Endothelial cell of umbilical vein (primary cell): ENCODE measurements around the gene TBX1. TPM values are rescaled to one million over a fixed set of nuclear protein-coding genes. Genes with fewer than 3 reads are reported as not detected.

Experiments
- BruUV-seq: library from RNA; stranded (reverse); fragments of 400-500 nt; replicated peaks from 2 replicates; lab custom pipeline; 2021; lab: Mats Ljungman, UMichigan
- CTCF ChIA-PET: fragments of 300-600, 350-600 bp; sonication (Branson Sonifier 250); formaldehyde crosslinking; loops from one replicate; lab custom pipeline; 2021; ENCODE audit warnings: antibody characterized with exemption, inconsistent platforms; lab: Charles Lee
- POLR2A ChIA-PET: fragments of 300-600, 350-600 bp; sonication (Branson Sonifier 250); formaldehyde crosslinking; loops from one replicate; lab custom pipeline; 2021; ENCODE audit warnings: antibody characterized with exemption, inconsistent platforms; lab: Charles Lee
- DNase-seq: peaks from one replicate; pipeline ENCODE4 v3.0.0-alpha.2; 2011; ENCODE audit warnings: low read depth, low spot score
- FAIRE-seq: peaks from 2 replicates; lab custom pipeline; 2011; peaks lifted over from hg19 to GRCh38; lab: Jason Lieb, UNC
- H2AFZ ChIP-seq: 2 replicates; pipeline ENCODE4 v1.6.0; 2012; ENCODE audit warnings: low read depth, low read length, control low read depth, inconsistent platforms
- H3K27ac ChIP-seq: 2 replicates; pipeline ENCODE4 v1.5.1; 2011; ENCODE audit warnings: low read depth, mild to moderate bottlenecking, control low read depth, low read length, moderate library complexity; ENCODE audit not compliant: insufficient read depth
- H3K27me3 ChIP-seq, 2 experiments: 2 replicates each; pipeline versions ENCODE4 v1.6.0 to v1.6.1; 2011; ENCODE audit warnings: low read length in 2 of 2, mixed read lengths in 1 of 2; ENCODE audit not compliant: control insufficient read depth in 2 of 2, insufficient read depth in 2 of 2
- H3K36me3 ChIP-seq, 2 experiments: 2 replicates in 1 of 2; 3 replicates in 1 of 2; pipeline ENCODE4 v1.5.1; 2011; ENCODE audit warnings: low read length in 2 of 2, mild to moderate bottlenecking in 1 of 2, moderate library complexity in 1 of 2; ENCODE audit not compliant: control insufficient read depth in 2 of 2, insufficient read depth in 2 of 2; ENCODE audit errors: extremely low read depth in 1 of 2
- H3K4me1 ChIP-seq: 3 replicates; pipeline ENCODE4 v1.5.1; 2011; ENCODE audit warnings: mild to moderate bottlenecking, low read length; ENCODE audit not compliant: control insufficient read depth, insufficient read depth; ENCODE audit errors: extremely low read depth
- H3K4me2 ChIP-seq: 2 replicates; pipeline ENCODE4 v1.6.1; 2011; ENCODE audit warnings: low read length, control low read depth, mixed read lengths; ENCODE audit not compliant: insufficient read depth
- H3K4me3 ChIP-seq, 3 experiments: fragments of 200-600 bp in 1 of 3; sonication (generic), shearing (Covaris generic) in 1 of 3; replicated peaks in 1 of 3; 2 replicates each; pipeline ENCODE4 v1.5.1; 2011 to 2016; ENCODE audit warnings: control low read depth in 3 of 3, low read length in 3 of 3, mild to moderate bottlenecking in 2 of 3, inconsistent platforms in 1 of 3, low read depth in 1 of 3, moderate library complexity in 1 of 3; ENCODE audit not compliant: insufficient read depth in 1 of 3
- H3K79me2 ChIP-seq: 2 replicates; pipeline ENCODE4 v1.6.0; 2012; ENCODE audit warnings: low read length, inconsistent platforms; ENCODE audit not compliant: control insufficient read depth, insufficient read depth
- H3K9ac ChIP-seq: replicated peaks from 2 replicates; pipeline ENCODE3; 2011; ENCODE audit warnings: low read length, control low read depth; ENCODE audit not compliant: insufficient read depth; ENCODE audit errors: extremely low read depth
- H3K9me1 ChIP-seq: replicated peaks from 3 replicates; pipeline ENCODE4 v1.6.0; 2011; ENCODE audit warnings: mild to moderate bottlenecking, low read length; ENCODE audit not compliant: control insufficient read depth, insufficient read depth; ENCODE audit errors: extremely low read depth
- H3K9me3 ChIP-seq: replicated peaks from 2 replicates; pipeline ENCODE4 v1.5.1; 2012; ENCODE audit warnings: low read length, inconsistent platforms; ENCODE audit not compliant: control insufficient read depth, insufficient read depth
- H4K20me1 ChIP-seq: replicated peaks from 2 replicates; pipeline ENCODE3; 2011; ENCODE audit warnings: mild to moderate bottlenecking, low read length; ENCODE audit not compliant: control insufficient read depth, insufficient read depth; ENCODE audit errors: extremely low read depth
- EZH2 ChIP-seq: IDR thresholded peaks from 2 replicates; pipeline ENCODE4 v1.6.1; 2012; ENCODE audit warnings: borderline replicate concordance, low read depth, mild to moderate bottlenecking, moderate library complexity, low read length, inconsistent platforms; ENCODE audit not compliant: severe bottlenecking
- dilution Hi-C: fragments of 300-500 bp; cut with MboI; formaldehyde crosslinking; loops from one replicate; pipeline ENCODE4 v1.15.0; 2019; ENCODE audit warnings: low sequenced_read_pairs; ENCODE audit not compliant: extremely low pct_ligation_motif_present
- intact Hi-C: fragments of 100-400 bp; cut with micrococcal nuclease; formaldehyde crosslinking; loops from one replicate; pipeline ENCODE4 v1.10.0; 2022
- polyA plus RNA-seq, 4 experiments: library from polyadenylated mRNA; depleted of rRNA in 3 of 4; stranded (reverse) in 3 of 4; unstranded in 1 of 4; fragments of >200 nt; gene quantifications; 2 replicates each; pipeline versions ENCODE4 v1.2.1 to v1.2.3, GENCODE V29; 2011 to 2012; ENCODE audit warnings: missing spikeins in 1 of 4
- total RNA-seq: library from RNA; stranded (reverse); gene quantifications from 2 replicates; pipeline ENCODE4 v1.2.3, GENCODE V29; 2021
- TF ChIP-seq, protein P1 (sequence below): IDR thresholded peaks from 2 replicates; pipeline ENCODE4 v1.6.1; 2011; ENCODE audit not compliant: insufficient read depth, insufficient read length
- TF ChIP-seq, protein P2 (sequence below), 2 donors: IDR thresholded peaks; 1 replicate in 1 of 2; 2 replicates in 1 of 2; pipeline ENCODE4 v1.5.1; 2011; ENCODE audit warnings: low read length in 2 of 2, mild to moderate bottlenecking in 2 of 2, moderate library complexity in 2 of 2, control low read depth in 1 of 2, inconsistent platforms in 1 of 2, low read depth in 1 of 2; ENCODE audit not compliant: insufficient read depth in 1 of 2; ENCODE audit errors: extremely low read depth in 1 of 2

Gene TBX1
- total and polyA plus RNA-seq, 2 donors (not counting 3 experiments of a cell fraction or from before 2014, with no cell fraction given) = 11.0 to 30.2 TPM

DNA sequence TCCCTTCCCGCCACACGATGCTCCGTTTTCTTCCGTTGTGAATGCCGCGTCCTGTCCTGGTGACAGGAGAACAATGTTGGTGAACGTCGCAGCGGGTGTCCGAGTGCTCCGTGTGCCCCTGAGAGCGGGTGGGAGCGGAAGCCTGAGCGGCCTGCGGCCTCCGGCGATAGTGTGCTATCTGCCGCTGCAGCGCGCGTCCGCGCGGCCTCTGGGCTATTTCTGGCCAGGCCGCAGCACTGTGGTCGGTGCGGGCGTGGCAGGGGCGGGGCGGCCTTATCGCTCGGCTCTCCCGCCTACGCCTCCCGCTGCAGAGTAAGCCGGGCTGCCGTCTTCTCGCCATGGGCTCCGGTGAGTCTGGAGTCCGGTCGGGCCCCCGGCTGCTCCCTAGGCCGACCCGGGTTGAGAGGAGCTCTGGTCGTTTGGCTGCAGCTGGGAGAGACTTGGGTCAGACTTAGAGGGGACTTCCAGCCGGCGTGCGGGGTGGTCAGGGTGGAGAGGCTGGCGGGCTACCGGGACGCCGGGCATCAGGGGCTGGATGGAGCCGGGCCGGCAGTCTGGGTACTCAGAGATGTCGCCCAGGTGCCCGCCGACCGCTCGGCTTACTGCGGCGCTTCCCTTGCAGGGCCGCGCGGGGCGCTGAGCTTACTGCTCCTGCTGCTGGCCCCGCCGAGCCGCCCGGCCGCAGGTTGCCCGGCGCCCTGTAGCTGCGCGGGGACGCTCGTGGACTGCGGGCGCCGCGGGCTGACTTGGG is 37.2 kb upstream of the TBX1 start, which contains the start of gene GP1BB:
Gene GP1BB (plus strand): TSS at position 308 of the 751 bp plus-strand sequence. CDS start 31 bp downstream, at position 339.
- no peaks in the 10 kb centered on the region for H3K9me3 ChIP-seq
- H3K4me2 ChIP-seq = peak within 1 kb of the TSS; percentile 41
- no peak within 1 kb of the TSS for H3K9ac ChIP-seq
- BruUV-seq = no TSS peak
- TF ChIP-seq, protein P1, sequence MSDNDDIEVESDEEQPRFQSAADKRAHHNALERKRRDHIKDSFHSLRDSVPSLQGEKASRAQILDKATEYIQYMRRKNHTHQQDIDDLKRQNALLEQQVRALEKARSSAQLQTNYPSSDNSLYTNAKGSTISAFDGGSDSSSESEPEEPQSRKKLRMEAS = no peak
- peak; percentile 17 for TF ChIP-seq EZH2
- TF ChIP-seq, protein P2, sequence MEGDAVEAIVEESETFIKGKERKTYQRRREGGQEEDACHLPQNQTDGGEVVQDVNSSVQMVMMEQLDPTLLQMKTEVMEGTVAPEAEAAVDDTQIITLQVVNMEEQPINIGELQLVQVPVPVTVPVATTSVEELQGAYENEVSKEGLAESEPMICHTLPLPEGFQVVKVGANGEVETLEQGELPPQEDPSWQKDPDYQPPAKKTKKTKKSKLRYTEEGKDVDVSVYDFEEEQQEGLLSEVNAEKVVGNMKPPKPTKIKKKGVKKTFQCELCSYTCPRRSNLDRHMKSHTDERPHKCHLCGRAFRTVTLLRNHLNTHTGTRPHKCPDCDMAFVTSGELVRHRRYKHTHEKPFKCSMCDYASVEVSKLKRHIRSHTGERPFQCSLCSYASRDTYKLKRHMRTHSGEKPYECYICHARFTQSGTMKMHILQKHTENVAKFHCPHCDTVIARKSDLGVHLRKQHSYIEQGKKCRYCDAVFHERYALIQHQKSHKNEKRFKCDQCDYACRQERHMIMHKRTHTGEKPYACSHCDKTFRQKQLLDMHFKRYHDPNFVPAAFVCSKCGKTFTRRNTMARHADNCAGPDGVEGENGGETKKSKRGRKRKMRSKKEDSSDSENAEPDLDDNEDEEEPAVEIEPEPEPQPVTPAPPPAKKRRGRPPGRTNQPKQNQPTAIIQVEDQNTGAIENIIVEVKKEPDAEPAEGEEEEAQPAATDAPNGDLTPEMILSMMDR (IDR thresholded peaks at IDR 0.05; ENCODE audit: extremely low read depth in 1 of 2, insufficient read depth in 1 of 2, low read depth in 1 of 2, low read length in 2 of 2) = peak in 1 of 2 donors; percentile 31
- H3K4me3 ChIP-seq = peak within 1 kb of the TSS in 2 of 3 experiments; percentile 16 to 22
- dilution Hi-C loops = no loop called here
- intact Hi-C loops = no loop called here
- peaks cover 0 to 2% of the 10 kb centered on the region in 2 experiments for H3K27me3 ChIP-seq
- peak; percentile 39 for DNase-seq
- H2AFZ ChIP-seq = peak within 1 kb of the TSS; percentile 47
- H4K20me1 ChIP-seq = no peaks in the 10 kb centered on the region
- FAIRE-seq = peak; percentile 38
- H3K9me1 ChIP-seq = no peaks in the 10 kb centered on the region
- H3K79me2 ChIP-seq = no peaks in the 10 kb centered on the region
- ChIA-PET CTCF (interaction anchor here (0.9 to 1.7 kb wide), 24 partner anchors 9 to 544 kb away, joined by 3 to 54 read pairs (median 4); partner anchors contain the start of genes GNB1L, RTL10 and SEPTIN5), POLR2A (no interaction called here)
- H3K27ac ChIP-seq = no peak within 1 kb of the TSS
- peaks cover 4% of the 10 kb centered on the region for H3K4me1 ChIP-seq
- H3K36me3 ChIP-seq = peaks cover 0 to 14% of the 10 kb centered on the region in 2 experiments
